Right hindlimb (tissue), 1 donor: ENCODE data around the gene LGI4.

Experiments
- DNase-seq: peaks from one replicate; pipeline ENCODE4 v3.0.0-alpha.2; 2018

Gene LGI4

GRCh38 chr19:35083691-35084508 is 51.0 kb downstream of the LGI4 start:
- DNase-seq: no peak

DNA sequence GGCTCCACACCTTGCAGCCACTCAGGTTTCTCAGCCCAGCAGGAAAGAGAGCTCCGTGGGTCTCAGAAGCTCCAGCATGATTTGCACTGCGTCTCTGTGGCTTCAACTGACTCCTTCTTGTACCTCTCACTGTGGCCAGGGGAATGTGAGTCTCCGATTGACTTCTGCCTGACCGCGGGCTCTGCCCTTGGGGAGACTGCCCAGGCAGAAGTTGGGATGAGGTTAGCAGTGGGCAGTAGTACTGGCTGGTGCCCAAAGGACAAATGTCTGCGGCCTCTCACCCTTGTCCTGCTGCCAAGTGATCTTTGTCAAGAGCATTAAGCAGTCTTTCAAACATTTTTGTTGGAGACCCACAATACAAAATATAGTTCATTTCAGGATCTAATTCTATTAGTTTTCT is 53.7 kb downstream of the LGI4 start:
- DNase-seq: no peak

DNA sequence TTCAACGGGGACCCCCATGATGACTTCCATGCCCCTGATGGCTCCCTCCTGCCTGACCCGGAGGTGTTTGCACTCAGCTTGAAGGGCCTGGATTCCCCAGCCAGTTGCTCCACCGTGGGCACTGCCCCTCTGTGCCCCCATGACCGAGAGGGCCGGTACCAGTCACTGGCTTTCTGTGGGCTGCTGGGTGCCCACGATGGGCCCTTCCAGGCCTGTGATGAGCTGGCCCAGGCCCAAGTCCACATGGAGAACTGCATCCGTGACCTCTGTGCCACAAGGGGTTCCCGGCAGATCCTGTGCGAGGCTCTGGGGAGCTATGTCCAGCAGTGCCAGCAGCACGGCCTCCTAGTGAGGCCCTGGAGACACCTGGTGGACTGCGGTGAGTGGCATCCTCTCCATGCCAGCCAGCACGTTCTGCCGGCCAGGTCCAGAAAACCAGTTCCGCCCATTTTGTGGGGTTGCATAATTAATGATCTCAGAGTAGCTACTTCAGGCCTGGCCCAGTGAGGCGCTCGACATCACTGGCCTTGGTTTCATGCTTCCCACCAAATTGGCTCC is 54.2 kb downstream of the LGI4 start:
- no peak for DNase-seq

GRCh38 chr19:35079826-35080225 is 55.0 kb downstream of the LGI4 start:
- no peak for DNase-seq

GRCh38 chr19:35077411-35078223 is 57.2 kb downstream of the LGI4 start:
- DNase-seq: no peak

- DNase-seq: no peak
Measured at GRCh38 chr19:35076657-35077056, 58.2 kb downstream of the LGI4 start.

- DNase-seq: no peak
Measured at GRCh38 chr19:35076026-35076370, 58.9 kb downstream of the LGI4 start.

DNA sequence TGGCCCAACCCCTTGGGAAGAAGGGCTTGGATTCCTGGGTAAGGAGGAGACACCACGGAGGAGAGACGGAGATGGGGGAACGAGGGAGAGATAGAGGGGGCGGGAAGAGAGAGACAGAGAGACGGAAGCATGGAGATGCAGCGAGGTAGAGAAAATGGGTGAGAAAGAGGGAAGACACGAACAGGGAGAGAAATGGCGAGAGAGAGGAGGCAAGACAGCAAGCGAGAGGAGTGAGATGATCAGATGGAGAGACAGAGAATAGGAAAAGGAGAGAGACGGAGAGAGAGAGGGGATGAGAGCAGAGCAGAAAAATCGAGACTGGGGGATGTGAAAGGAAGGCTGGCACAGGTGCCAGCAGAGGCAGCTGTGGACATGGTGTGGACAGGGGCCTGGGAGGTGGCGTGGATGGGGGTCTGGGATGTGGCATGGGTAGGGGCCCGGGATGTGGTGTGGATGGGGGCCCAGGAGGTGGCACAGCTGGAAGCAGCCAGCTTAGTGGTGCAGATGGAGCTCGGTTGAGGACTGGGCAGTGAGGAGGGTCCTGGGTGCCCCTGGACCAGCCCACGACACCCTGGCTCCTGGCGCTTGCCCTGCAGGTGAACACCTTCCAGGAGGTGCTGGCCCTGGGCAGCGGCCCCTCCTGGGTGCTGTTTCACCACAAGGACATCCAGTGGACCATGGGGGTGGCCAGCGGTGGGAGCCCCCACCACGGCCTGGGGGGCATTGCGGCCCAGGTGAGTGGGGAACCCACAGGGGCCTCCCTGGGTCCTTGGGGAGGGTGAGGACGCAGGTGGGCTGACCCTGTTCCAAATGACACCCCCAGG is 59.4 kb downstream of the LGI4 start:
- DNase-seq: no peak
